Fibroblast of pulmonary artery (primary cell): ENCODE measurements around the gene ITPR1.
A peak's percentile ranks its signal among the peaks of the same experiment; 100 is the strongest.

Experiments
- DNase-seq: peaks from one replicate; pipeline ENCODE4 v3.0.0-alpha.2; 2010; ENCODE audit warnings: low read depth
- H3K4me3 ChIP-seq: replicated peaks from 2 replicates; pipeline ENCODE4 v1.5.1; 2011; ENCODE audit warnings: low read depth, mild to moderate bottlenecking, control low read depth, low read length, moderate library complexity
- TF ChIP-seq, protein P1 (sequence below): IDR thresholded peaks from 2 replicates; pipeline ENCODE4 v1.5.1; 2011; ENCODE audit warnings: mild to moderate bottlenecking, control low read depth, low read length, inconsistent platforms; ENCODE audit errors: missing control alignments

The ITPR1 gene

DNA sequence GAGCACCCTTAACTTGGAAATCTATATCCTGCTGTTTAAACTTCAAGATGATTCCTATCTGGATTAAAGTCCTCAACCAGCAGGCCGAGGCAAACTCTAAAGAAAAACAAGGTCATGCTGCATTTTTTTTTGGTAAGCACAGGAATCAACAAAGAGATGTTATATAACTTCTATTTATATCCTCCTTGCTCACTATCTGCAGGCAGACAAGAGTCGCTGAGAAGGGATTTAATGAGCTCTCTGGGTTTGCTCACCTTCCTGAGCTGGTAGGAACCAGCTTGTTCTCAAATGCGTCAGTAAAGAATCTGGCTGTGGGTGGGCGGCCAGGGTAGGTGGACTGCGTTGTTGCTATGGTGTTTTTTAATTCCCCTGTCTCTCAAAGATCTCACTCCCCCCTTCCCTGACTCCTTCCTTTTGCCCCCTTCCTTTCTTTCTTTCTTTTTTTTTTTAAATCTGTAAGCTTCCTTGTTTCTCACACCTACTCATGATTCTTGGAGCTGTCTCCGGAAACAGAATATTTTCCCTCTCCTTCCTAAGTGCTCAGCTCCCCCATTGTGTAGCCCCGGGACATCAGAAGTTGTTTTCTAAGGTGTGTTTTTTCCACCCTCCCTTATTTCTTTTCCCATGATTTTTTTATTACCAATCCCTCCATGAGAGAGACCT lies 257.3 kb downstream of the ITPR1 start:
- TF ChIP-seq, protein P1, sequence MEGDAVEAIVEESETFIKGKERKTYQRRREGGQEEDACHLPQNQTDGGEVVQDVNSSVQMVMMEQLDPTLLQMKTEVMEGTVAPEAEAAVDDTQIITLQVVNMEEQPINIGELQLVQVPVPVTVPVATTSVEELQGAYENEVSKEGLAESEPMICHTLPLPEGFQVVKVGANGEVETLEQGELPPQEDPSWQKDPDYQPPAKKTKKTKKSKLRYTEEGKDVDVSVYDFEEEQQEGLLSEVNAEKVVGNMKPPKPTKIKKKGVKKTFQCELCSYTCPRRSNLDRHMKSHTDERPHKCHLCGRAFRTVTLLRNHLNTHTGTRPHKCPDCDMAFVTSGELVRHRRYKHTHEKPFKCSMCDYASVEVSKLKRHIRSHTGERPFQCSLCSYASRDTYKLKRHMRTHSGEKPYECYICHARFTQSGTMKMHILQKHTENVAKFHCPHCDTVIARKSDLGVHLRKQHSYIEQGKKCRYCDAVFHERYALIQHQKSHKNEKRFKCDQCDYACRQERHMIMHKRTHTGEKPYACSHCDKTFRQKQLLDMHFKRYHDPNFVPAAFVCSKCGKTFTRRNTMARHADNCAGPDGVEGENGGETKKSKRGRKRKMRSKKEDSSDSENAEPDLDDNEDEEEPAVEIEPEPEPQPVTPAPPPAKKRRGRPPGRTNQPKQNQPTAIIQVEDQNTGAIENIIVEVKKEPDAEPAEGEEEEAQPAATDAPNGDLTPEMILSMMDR: no peak
- no peak for DNase-seq
- H3K4me3 ChIP-seq: no peak overlapping the region

DNA sequence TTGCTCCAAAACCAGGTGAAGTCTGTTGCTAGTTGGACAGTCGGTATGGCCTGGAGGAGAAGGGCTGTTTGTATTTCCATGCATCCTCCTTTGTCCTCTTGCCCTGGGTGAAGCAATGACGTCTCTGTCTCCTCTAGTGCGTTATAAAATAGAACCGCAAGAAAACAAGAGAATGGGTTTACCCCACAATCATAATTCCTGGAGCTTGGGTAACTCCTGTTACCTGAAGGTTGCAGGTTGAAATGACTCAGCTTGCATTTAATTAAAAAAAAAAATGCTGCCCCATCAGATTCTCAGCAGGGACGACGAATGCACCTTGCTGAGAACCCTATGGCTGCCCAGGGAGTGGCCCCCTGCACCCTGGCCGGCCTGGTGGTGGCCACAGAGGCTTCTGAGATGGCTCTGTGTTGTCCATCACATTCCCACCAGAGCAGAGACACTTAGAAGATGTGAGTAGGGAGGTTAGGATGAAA lies 257.9 kb downstream of the ITPR1 start:
- no peak overlapping the region for H3K4me3 ChIP-seq

DNA sequence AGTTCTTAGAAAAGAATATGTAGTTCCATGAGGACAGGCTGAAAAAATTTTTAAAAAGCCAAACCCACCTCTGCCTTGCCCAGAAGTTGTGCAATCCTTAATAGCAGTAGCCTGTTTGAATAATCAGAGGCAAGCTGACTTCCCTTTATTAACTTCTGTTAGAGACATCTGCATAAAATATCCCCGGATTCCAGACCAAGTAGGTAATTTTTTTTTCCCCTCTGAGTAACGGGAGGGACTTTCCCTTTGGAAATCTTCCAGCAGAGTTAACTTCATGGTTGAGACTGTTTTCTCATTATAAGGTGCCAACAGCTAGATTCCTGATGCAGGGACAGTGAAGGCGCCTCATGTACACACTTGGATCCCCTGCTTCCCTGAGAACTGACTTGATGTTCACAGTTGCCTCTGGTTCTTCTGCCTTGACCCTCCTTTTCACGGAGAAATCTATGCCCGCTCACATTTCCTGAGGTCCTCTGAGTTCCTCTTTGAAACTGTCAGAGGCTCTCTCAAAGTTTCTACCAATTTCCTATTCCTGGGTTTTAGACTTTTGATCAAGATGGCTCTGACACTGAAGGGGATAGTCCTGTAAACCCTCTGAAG lies 258.5 kb downstream of the ITPR1 start:
- TF ChIP-seq, protein P1: no peak
- DNase-seq: peak; percentile 84
- no peak overlapping the region for H3K4me3 ChIP-seq

More for the DNA sequence above, 257.9 kb downstream of the ITPR1 start:
- DNase-seq: no peak
- TF ChIP-seq, protein P1: no peak

DNA sequence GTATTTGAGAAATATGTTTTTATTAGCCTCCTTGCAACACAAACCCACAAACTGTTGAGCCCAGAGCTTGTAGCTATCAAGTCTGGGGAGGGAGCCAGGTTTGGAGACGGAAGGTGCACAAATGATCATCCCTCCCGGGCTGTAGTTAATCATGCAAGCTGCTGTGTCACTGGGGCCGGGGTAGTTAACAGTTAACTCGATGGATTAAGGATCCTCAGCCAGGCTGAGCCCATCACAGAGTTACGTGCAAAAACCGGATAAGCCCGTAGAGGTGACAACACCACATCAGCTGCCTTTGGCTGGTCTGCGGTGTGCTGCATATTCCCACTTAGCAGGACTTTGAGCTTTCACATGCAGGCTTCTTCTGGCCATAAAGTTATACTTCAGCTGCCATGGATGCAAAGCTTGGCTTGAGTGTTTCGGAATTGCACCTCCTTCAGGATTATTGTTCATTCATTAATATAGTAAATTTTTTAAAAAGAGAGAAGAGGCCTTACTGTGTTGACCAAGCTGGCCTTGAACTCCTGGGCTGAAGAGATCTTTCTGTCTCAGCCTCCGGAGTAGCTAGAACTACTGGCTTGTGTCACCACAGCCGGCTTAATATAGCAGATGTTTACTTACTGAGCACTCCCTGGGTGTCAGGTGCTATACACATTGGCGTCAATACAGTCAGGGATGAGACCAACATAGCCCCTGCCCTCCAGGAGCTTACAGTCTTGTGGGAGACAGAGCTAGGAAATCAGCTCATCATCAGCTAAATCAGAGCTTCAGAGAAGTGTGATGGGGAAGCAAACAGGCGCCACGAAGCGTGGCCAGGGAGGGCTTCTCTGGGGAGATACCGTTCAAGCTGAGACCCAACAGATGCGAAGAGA lies 259.3 kb downstream of the ITPR1 start:
- no peak for DNase-seq
- H3K4me3 ChIP-seq: no peak overlapping the region
- TF ChIP-seq, protein P1: no peak

DNA sequence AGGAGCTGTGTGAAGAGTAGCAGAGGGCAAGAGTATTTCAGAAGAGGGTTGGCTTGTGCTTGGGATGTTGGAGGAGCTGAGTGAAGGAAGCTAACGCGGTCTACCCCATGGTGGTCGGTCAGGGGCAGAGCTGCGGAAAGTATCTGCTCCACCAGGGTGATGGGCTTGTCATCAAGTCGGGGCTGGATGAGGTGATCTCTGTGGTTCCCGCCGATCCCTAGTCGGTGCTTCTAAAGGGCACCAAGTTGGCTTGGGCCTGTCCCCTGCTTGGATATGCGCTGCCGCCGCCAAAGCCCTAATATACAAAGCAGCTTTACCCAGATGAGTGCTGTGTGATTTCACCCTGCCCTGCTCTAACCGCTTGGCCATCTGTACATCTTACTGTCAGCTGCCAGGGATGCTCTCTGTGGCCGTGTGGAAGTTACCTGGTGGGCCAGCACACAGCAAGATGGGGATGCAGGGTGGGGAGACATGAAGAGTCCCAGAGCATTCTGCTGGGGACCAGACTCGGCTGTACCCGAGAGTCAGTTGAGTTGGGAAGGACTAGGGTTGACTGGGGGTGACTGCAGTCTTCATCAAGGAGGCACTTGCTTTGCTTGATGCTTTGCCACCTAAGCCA lies 260.0 kb downstream of the ITPR1 start:
- TF ChIP-seq, protein P1: no peak
- no peak for DNase-seq
- H3K4me3 ChIP-seq: no peak overlapping the region

DNA sequence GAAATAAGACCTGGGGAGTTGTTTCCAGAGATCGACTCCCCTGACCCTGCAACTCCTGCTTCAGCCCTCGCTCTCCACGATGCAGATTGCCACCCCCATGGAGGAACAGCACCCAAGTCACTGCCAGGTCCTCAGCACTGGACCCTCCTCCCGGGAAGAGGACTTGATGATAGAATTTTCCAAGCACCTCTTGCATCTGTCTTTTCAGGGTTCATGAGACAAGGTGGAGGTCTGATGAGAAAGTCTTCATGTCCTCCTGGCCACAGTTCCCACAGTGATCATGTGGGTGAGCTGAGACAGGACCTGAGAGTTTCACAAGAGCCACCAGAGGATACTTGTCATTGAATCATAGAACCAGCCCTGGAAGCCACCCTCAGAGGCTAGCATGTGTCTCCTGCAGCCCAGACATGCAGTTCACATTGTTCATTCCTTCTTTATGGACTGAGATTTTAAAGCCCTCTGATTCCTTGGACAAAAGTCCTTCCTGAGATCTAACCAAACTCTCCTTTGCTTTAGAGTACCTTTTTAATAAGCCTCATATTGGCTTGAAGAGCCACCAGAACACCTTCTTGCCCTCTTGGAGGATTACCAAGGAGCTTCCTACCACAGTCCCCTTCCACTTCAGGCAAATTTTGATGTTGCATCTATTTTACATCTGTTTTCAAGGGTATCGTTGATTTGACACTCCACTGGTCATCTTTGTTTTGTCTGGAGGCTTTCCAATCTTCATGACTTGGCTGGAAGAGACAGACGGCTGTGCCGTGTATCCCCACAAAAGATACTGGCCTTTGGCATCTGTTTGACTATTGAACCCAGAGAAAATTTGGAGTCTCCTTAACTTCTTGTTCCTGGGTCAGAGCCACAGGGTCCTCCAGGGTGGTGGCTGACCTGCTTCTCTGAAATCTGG lies 261.3 kb downstream of the ITPR1 start:
- TF ChIP-seq, protein P1: no peak
- DNase-seq: no peak
- no peak overlapping the region for H3K4me3 ChIP-seq
